COLO829 (cell line): ENCODE measurements around the gene PPP1R16B.

Source experiments
- DNase-seq: peaks from one replicate; pipeline ENCODE4 v3.0.0; 2012; ENCODE audit warnings: low spot score

PPP1R16B gene

GRCh38 chr20:38877483-38877882 lies 72.0 kb downstream of the PPP1R16B start:
- no peak for DNase-seq

GRCh38 chr20:38878866-38879265 lies 73.4 kb downstream of the PPP1R16B start:
- peak; percentile 46 for DNase-seq

GRCh38 chr20:38880952-38881735 lies 75.6 kb downstream of the PPP1R16B start:
- DNase-seq, result no peak

- DNase-seq, result no peak
Measured at GRCh38 chr20:38881806-38882440, 76.4 kb downstream of the PPP1R16B start.

GRCh38 chr20:38882600-38882999 lies 77.1 kb downstream of the PPP1R16B start:
- DNase-seq, result no peak

- no peak for DNase-seq
Measured at GRCh38 chr20:38883081-38883980, 77.8 kb downstream of the PPP1R16B start.

GRCh38 chr20:38883981-38884733 lies 78.7 kb downstream of the PPP1R16B start:
- DNase-seq, result no peak

GRCh38 chr20:38885357-38885756 lies 79.9 kb downstream of the PPP1R16B start:
- DNase-seq, result no peak

- no peak for DNase-seq
Measured at GRCh38 chr20:38888059-38888831, 82.7 kb downstream of the PPP1R16B start.

- no peak for DNase-seq
Measured at GRCh38 chr20:38889050-38889449, 83.6 kb downstream of the PPP1R16B start.

GRCh38 chr20:38889792-38890496 lies 84.4 kb downstream of the PPP1R16B start:
- peak; percentile 53 for DNase-seq

GRCh38 chr20:38890497-38890818 lies 85.0 kb downstream of the PPP1R16B start:
- DNase-seq, result no peak

- no peak for DNase-seq
Measured at GRCh38 chr20:38892091-38892981, 86.8 kb downstream of the PPP1R16B start.

GRCh38 chr20:38893056-38893564 lies 87.6 kb downstream of the PPP1R16B start:
- DNase-seq, result no peak

GRCh38 chr20:38893565-38894090 lies 88.1 kb downstream of the PPP1R16B start:
- peak; percentile 82 for DNase-seq

- DNase-seq, result peak; percentile 40
Measured at GRCh38 chr20:38894091-38894847, 88.8 kb downstream of the PPP1R16B start.

- no peak for DNase-seq
Measured at GRCh38 chr20:38895098-38895949, 89.8 kb downstream of the PPP1R16B start.
